ENCODE measurements around the gene WWP2.

The WWP2 gene

GRCh38 chr16:69855592-69855991 is 93.5 kb downstream of the WWP2 start:
- in situ Hi-C loops (cut with HindIII; ENCODE audit: low sequenced_read_pairs) = no loop called here

DNA sequence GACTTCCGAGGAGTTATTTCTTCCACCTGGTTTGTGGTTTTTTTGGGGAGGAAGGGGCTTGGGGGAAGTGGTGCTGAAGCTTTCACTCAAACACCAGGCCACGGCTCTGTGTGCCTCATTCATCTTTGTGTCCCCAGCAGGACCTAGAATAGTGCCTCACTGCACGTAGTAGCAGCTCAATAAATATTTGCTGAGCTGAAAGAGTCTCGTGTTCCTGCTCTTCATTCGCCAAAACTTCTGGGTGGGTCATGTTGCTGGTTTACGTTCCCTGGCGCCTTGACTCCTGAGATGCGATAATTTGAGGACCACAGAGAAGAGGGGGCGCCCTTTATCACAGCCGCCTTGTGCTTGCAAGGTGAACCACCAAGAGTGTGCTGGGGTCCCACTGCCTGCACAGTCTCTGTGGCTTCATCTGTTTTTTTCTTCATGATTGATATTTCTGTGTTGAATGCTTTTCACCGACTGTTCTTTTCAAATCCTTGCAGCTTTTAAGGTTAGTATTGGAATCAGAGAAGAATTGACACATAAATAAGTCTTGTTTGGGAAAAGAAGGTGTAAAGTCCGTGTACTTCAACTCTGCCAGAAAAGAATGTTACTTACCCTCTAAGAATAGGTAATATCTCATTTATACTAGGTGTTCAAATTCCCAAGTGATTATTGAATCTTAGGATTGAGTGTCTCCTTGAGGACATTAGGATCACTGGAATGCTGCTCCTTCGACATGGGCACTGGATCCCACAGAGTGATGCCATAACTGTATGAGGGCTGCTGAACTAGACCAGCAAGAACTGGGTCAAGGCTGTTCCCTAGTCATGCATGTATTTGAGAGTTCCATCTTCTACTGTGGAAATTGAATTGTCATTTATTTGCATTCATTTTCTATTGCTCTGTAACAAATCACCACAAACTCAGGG is 96.3 kb downstream of the WWP2 start:
- in situ Hi-C loops (cut with HindIII; ENCODE audit: low sequenced_read_pairs) = no loop called here

DNA sequence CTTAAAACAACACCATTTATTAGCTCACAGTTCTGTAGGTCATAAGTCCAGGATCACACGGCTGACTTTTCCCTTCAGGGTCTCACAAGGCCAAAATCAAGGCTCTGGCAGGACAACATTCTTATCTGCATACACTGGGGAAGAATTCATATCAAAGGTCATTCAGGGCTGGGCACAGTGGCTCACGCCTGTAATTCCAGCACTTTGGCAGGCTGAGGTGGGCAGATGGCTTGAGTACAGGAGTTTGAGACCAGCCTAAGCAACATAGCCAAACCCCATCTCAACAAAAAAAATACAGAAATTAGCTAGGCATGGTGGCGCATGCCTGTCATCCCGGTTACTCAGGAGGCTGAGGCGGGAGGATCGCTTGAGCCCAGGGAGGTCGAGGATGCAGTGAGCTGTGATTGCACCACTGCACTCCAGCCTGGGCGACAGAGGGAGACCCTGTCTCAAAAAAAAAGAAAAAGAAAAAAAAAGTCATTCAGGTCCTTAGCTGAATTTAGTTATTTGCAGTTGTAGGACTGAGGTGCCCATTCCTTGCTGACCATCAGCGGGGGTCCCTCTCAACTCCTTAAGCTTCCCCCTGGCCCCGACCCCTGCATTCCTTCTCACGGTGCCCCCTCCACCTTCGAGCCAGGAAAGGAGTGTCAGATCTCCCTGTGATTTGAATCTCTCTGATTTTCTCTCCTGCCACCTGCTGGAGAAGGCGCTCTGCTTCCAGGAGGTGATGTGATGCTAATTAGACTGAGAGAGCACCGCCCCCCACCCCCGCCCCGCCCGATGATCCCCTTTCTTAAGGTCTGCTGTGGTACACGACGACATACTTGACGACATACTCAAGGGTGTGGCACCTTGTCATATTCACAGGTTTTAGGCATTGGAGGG is 97.2 kb downstream of the WWP2 start:
- in situ Hi-C loops (cut with HindIII; ENCODE audit: low sequenced_read_pairs) = no loop called here

GRCh38 chr16:69860233-69861231 is 98.4 kb downstream of the WWP2 start:
- in situ Hi-C loops (cut with HindIII; ENCODE audit: low sequenced_read_pairs) = no loop called here

- in situ Hi-C loops (cut with HindIII; ENCODE audit: low sequenced_read_pairs) = no loop called here
These were observed 99.3 kb downstream of the WWP2 start for GRCh38 chr16:69861292-69862030.

GRCh38 chr16:69863401-69864281 is 101.5 kb downstream of the WWP2 start:
- in situ Hi-C loops (cut with HindIII; ENCODE audit: low sequenced_read_pairs) = no loop called here

- in situ Hi-C loops (cut with HindIII; ENCODE audit: low sequenced_read_pairs) = no loop called here
These were observed 103.6 kb downstream of the WWP2 start for GRCh38 chr16:69865701-69866100.

DNA sequence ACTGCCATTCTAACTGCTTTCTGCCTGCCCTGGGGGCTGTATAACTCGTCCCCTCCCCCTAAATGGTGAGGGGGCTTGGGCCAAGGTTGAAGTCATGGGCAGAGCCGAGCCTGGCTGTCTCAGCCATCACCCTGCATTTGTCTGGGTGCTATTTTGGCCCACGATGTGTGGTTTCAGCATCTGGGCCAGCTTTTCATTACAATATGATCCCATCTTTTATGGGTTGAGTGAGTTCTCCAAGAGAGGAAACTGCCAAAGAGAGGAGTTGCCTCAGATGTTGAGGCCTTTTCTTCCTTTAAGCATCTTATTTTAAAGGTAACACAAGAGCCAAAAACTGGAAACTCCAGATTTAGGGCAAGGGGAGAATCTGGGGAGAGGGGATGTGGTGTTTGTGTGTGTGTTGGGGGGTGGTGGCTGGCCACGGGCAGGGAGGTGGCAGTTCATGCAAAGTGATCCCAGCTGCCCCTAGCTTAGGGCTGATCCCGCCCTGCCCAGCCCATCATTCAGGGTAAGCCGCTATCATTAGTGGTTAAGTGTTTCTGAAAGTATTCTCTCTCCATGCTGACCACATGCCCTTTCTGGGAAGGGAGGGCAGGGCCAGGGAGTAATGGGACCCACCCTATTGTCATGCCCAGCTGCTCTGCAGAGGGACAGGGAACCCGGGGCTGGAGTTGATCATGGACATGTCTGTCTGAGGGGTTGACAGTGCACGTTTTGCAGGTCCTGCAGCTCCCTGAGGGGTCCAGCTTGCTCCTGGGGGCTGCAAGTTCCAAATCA is 105.8 kb downstream of the WWP2 start:
- in situ Hi-C loops (cut with HindIII; ENCODE audit: low sequenced_read_pairs) = no loop called here

- in situ Hi-C loops (cut with HindIII; ENCODE audit: low sequenced_read_pairs) = no loop called here
These were observed 108.6 kb downstream of the WWP2 start for GRCh38 chr16:69870761-69871160.

- in situ Hi-C loops (cut with HindIII; ENCODE audit: low sequenced_read_pairs) = no loop called here
These were observed 109.6 kb downstream of the WWP2 start for GRCh38 chr16:69871708-69872107.

GRCh38 chr16:69872888-69873287 is 110.8 kb downstream of the WWP2 start:
- in situ Hi-C loops (cut with HindIII; ENCODE audit: low sequenced_read_pairs) = no loop called here

- in situ Hi-C loops (cut with HindIII; ENCODE audit: low sequenced_read_pairs) = no loop called here
These were observed 111.7 kb downstream of the WWP2 start for GRCh38 chr16:69873783-69874182.

- in situ Hi-C loops (cut with HindIII; ENCODE audit: low sequenced_read_pairs) = no loop called here
These were observed 112.1 kb downstream of the WWP2 start for GRCh38 chr16:69874271-69874670.

- in situ Hi-C loops (cut with HindIII; ENCODE audit: low sequenced_read_pairs) = no loop called here
These were observed 118.6 kb downstream of the WWP2 start for GRCh38 chr16:69880640-69881133.

DNA sequence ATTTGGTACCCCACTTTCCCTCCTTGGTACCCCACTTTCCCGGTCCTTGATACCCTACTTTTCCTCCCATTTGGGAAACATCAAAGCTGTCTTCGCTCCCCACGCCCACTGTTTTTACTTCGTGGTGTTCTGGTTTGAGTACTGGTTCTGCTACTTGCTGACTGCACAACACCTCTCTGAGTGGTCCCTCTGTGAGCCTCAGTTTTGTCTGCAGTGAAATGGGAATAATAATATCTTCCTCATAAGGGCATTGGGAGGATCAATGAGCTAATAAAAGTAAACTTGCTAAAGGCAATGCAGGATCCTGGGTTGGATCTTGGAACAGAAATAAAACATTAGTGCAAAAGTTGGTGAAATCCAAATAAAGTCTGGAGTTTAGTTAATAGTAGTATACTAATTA is 119.0 kb downstream of the WWP2 start:
- in situ Hi-C loops (cut with HindIII; ENCODE audit: low sequenced_read_pairs) = no loop called here

DNA sequence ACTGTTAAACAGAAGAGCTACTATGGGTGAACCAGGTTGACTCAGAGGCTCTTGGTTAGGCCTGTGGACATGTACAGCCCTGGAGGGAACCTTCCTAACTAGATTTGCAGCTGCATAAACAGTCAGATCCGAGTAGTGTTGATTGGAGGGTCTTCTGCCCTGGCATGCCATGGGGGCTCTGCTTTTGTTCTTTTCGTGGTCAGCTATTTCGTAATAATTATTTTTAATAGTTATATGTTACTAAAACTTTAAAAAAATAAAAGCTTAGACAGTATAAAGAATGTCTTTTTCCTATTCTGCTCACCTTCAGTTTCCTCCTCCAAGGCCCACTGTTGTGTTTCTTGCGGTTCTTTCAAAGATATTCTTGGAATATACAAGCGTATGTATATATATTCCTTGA is 121.6 kb downstream of the WWP2 start:
- in situ Hi-C loops (cut with HindIII; ENCODE audit: low sequenced_read_pairs) = no loop called here

- in situ Hi-C loops (cut with HindIII; ENCODE audit: low sequenced_read_pairs) = no loop called here
These were observed 123.6 kb downstream of the WWP2 start for GRCh38 chr16:69885722-69886121.

DNA sequence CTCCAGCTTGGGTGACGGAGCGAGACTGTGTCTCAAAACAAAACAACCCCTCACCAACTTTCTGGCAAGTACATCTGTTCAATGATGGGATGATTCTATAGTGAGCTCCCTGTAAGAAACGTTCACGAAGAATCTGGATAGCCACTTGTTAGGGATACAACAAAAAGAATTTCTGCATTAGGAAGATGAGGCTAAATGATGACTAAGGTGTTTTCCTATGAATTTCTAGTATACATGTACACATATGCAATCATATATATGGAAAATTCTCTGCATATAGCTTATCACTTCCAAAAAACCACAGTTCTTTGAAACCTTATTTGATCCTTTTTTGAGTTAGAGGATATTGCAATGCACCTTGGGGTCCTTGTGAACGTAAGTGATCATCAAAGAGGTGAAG is 124.6 kb downstream of the WWP2 start:
- in situ Hi-C loops (cut with HindIII; ENCODE audit: low sequenced_read_pairs) = no loop called here

All from DLD1 (cell line).